22Rv1 (cell line): ENCODE data around the gene CFAP73.
A peak's percentile ranks its signal among the peaks of the same experiment; 100 is the strongest.

Experiments used
- H3K27ac ChIP-seq: fragments of 450-650 bp; 2 replicates; pipeline ENCODE4 v1.5.1; 2017
- ZFX ChIP-seq: fragments of 450-650 bp; IDR thresholded peaks from 2 replicates; pipeline ENCODE4 v1.6.1; 2017; ENCODE audit warnings: antibody characterized with exemption, borderline replicate concordance
- TF ChIP-seq, protein P1 (sequence below): fragments of 450-650 bp; IDR thresholded peaks from 2 replicates; pipeline ENCODE4 v1.5.1; 2017; ENCODE audit warnings: mild to moderate bottlenecking

The CFAP73 gene

DNA sequence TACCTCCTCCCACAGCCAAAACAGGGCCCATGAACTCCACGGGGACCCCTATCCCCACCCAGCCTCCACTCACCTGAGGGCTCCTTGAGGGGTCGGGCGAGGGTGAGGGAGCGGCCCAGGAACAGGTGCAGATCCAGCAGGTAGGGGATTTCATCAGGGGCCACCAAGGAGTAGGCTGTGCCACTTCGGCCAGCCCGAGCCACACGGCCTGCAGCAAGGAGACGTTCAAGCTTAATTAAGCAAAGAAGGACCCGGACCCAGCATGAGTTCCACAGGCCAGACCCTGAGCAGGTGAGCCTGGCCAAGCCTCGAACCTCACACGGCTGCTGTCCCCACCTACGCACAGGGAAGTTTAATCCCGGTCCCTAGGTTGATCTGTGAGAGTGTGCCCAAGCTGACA lies 20.2 kb downstream of the CFAP73 start:
- TF ChIP-seq, protein P1, sequence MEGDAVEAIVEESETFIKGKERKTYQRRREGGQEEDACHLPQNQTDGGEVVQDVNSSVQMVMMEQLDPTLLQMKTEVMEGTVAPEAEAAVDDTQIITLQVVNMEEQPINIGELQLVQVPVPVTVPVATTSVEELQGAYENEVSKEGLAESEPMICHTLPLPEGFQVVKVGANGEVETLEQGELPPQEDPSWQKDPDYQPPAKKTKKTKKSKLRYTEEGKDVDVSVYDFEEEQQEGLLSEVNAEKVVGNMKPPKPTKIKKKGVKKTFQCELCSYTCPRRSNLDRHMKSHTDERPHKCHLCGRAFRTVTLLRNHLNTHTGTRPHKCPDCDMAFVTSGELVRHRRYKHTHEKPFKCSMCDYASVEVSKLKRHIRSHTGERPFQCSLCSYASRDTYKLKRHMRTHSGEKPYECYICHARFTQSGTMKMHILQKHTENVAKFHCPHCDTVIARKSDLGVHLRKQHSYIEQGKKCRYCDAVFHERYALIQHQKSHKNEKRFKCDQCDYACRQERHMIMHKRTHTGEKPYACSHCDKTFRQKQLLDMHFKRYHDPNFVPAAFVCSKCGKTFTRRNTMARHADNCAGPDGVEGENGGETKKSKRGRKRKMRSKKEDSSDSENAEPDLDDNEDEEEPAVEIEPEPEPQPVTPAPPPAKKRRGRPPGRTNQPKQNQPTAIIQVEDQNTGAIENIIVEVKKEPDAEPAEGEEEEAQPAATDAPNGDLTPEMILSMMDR: no peak
- no peak for TF ChIP-seq ZFX
- no peak overlapping the region for H3K27ac ChIP-seq

DNA sequence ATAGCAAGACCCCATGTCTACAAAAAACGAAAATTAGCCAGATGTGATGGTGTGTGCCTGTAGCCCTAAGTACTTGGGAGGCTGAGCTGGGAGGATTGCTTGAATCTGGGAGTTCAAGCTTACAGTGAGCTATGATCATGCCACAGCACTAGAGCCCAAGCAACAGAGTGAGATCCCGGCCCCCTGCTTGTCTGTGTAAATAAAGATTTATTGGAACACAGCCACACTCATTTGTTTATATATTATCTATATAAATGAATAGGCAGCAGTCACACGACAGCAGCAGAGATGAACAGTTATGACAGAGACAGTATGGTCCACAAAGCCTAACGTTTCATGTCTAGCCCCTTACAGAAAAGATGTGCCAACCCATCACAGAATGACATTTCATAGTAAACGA lies 20.9 kb downstream of the CFAP73 start:
- TF ChIP-seq, protein P1: no peak
- no peak for TF ChIP-seq ZFX
- no peak overlapping the region for H3K27ac ChIP-seq

DNA sequence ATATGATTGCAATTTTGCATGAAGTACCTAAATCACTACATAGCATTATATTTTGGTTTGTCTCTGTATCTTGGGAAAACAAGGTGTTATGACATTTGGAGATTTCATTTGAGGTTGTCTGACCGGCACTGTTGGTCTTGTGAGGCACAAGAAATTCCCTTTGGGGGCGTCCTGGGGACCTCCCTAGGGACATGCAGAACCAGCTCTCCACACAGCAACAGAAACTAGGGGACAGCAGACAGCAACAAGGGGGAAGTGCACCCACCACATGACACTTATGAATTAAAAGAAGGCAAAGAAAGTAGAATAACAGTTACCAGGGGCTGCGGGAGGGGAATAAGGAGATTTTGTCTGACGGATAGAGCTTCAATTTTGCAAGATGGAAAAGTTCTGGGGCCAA lies 21.4 kb downstream of the CFAP73 start:
- TF ChIP-seq, protein P1: no peak
- TF ChIP-seq ZFX: no peak
- no peak overlapping the region for H3K27ac ChIP-seq

DNA sequence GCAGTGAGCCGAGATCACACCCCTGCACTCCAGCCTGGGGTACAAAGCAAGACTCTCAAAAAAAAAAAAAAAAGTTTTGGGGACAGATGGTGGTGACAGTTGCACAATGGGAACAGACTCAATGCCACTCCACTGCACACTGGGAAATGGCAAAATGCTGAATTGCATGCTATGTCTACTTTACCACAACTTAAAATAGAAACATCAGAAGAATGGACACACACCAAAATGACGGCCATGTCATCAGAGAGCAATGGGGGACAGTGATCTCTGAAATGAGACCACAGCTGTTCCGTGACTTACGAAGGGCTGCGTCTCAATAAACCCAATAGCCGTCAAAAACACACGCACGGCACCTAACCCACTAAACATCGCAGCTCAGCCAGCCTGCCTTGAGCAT lies 22.0 kb downstream of the CFAP73 start:
- no peak for TF ChIP-seq ZFX
- TF ChIP-seq, protein P1: no peak
- no peak overlapping the region for H3K27ac ChIP-seq

DNA sequence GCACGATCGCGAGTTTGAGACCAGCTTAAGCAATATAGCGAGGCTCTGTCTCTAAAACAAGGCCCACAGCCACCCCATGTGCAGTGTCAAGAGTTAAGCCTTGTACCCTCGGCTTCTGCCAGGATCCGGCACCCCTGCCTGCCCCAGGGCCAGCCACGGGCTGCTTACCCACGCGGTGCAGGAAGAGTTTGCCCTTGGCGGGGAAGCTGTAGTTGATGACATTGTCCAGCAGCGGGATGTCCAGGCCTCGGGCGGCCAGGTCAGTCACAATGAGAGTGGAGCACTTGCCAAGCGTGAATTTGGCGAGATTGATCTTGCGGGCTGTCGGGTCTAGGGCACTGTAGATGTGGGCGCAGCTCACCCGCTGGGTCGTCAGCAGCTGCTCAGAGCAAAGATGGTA lies 22.7 kb downstream of the CFAP73 start:
- TF ChIP-seq, protein P1: no peak
- no peak for TF ChIP-seq ZFX
- no peak overlapping the region for H3K27ac ChIP-seq

DNA sequence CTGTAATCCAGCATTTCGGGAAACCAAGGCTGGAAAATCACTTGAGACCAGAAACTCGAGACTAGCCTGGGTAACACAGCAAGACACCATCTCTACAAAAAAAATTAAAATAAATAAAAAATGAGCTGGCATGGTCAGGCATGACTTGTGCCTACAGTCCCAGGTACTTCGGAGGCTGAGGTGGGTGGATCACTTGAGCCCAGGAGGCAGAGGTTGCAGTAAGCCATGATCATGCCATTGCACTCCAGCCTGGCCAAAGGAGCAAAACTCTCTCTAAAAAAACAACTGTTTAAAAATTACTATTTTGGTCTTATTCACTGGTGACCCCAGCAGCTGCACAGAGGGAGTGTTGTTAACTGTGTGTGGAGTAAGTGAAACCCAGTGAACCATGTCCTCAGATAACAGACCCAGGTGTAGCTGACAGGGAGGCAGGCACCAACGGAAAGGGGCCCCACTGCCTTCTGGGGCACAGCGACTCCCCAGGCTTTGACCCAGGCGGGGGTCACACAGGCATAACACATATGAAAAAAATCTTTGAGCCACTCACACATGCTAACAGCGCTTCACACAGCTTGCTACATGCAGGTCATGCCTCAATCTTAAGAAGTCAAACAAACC lies 23.7 kb downstream of the CFAP73 start:
- no peak overlapping the region for H3K27ac ChIP-seq
- TF ChIP-seq, protein P1: no peak
- TF ChIP-seq ZFX: no peak

DNA sequence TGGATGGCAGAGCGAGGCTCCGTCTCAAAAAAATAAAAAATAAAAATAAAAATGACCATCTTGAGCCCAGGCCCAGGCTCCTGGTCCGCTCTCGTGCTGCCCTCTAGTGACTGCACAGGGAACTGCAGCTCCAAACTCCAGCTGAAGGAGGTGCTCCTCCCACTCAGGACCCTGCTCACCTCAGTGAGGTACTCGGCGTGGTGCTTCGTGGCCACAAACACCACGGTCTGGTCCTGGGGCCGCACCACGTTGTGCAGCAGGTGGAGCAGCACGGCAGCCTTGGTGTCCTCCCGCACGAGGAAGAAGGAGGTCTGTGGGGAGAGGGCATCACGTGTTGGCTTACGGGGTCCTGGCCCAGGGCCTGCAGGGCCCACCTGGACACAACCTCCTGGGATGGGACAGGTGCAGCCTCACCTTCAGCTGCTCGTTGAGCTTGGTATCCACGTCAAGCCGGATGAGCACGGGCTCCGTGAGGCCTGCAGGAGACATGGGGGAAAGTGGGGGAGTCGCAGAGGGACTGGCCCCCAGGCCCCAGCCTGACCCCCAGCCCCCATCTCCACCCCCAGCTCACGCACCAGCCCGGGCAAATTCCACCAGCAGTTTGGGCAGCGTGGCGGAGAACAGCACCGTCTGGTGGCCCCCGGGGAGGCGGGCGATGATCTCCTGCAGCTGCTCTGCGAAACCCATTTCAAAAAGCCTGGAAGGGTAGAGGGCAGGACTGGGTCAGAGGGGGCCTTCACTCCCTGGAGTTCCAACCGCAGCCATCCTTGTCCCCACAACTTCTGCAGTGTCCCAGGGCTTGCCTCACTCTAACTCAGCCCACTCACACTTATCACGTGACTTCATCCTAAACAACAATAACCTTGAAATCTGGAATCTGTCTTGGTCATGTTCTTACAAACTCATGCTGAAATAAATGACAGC lies 25.2 kb downstream of the CFAP73 start:
- TF ChIP-seq ZFX: no peak
- TF ChIP-seq, protein P1: peak; percentile 100
- peak overlapping the region; percentile 36; the same call in 1 of the 2 replicates for H3K27ac ChIP-seq
